T-helper 2 cell treated with Interferon-gamma antibody and Interleukin-4, amounts not matched to agents 100 ng/mL and 5 ng/mL, for 36 hours (primary cell): Measurements from ENCODE around the gene NINJ1. TPM values are rescaled to one million over a fixed set of nuclear protein-coding genes. Genes with fewer than 3 reads are reported as not detected.
"Not testable (repeated sequence)": the region's sequence is repeated elsewhere in the genome, so short reads cannot be mapped to it uniquely, and the experiment has no call there.

Experiments
- intact Hi-C: fragments of 100-400 bp; cut with micrococcal nuclease; formaldehyde crosslinking; loops from one replicate; pipeline ENCODE4 v1.15.1; 2023
- total RNA-seq: library from RNA; stranded (reverse); gene quantifications from 2 replicates; pipeline ENCODE4 v1.2.3, GENCODE V29; 2022

NINJ1 gene
- total RNA-seq, 1 donor from 2014 or later = 28.9 TPM

- intact Hi-C loops = no loop called here
Measured at GRCh38 chr9:93121316-93122241, 12.5 kb downstream of the NINJ1 start.

GRCh38 chr9:93120846-93121315, 13.2 kb downstream of the NINJ1 start:
- intact Hi-C loops = no loop called here

GRCh38 chr9:93119953-93120845, 13.9 kb downstream of the NINJ1 start:
- intact Hi-C loops = no loop called here

- intact Hi-C loops = no loop called here
Measured at GRCh38 chr9:93119703-93119952, 14.4 kb downstream of the NINJ1 start.

GRCh38 chr9:93118863-93119702, 15.0 kb downstream of the NINJ1 start:
- intact Hi-C loops = no loop called here

GRCh38 chr9:93117924-93118862, 15.9 kb downstream of the NINJ1 start:
- intact Hi-C loops = no loop called here

- intact Hi-C loops = not testable (repeated sequence)
Measured at GRCh38 chr9:93117521-93117920, 16.5 kb downstream of the NINJ1 start.

GRCh38 chr9:93116072-93116961, 17.7 kb downstream of the NINJ1 start:
- intact Hi-C loops = no loop called here

- intact Hi-C loops = no loop called here
Measured at GRCh38 chr9:93115486-93116071, 18.5 kb downstream of the NINJ1 start.

GRCh38 chr9:93114984-93115335, 19.1 kb downstream of the NINJ1 start:
- intact Hi-C loops = no loop called here

GRCh38 chr9:93114169-93114983, 19.7 kb downstream of the NINJ1 start:
- intact Hi-C loops = no loop called here

- intact Hi-C loops = no loop called here
Measured at GRCh38 chr9:93112864-93113389, 21.1 kb downstream of the NINJ1 start.

- intact Hi-C loops = no loop called here
Measured at GRCh38 chr9:93112116-93112863, 21.8 kb downstream of the NINJ1 start.

GRCh38 chr9:93111371-93112115, 22.5 kb downstream of the NINJ1 start:
- intact Hi-C loops = no loop called here

- intact Hi-C loops = no loop called here
Measured at GRCh38 chr9:93111001-93111370, 23.1 kb downstream of the NINJ1 start.

- intact Hi-C loops = no loop called here
Measured at GRCh38 chr9:93110311-93110855, 23.7 kb downstream of the NINJ1 start.
